ENCODE data around the gene LAMTOR3.

LAMTOR3 gene

DNA sequence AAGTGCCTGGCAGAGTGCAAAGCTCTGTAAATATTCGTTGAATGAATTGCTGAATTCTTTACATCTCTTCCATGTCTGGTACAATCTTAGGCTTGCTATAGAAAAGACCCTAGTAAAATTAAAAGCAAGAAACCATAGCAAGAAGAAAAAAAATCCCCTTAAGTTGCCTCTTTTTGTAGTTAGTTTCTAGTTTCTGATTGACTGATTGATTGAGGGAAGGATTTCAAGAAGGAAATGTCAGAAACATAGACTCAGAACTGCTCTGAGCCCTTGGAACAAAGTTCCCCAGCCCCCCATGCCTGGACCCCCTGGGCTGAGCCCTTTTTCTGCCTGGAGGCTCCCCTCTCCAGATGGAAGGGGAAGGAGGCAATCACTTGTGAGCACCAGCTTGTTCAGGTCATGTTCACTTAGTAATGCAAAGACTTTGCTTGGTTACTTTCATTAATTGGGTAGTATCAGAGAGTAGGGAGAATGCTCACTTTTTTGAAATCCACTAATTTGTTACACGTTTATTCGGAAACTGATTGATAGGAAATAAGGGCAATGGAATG is 42.0 kb downstream of the LAMTOR3 start:
- Histone ChIP-seq H3K27ac (ENCODE audit: insufficient read depth, low read depth, low read length, poor library complexity, severe bottlenecking) (no peak overlapping the region), H3K36me3 (ENCODE audit: control insufficient read depth, insufficient read depth, low read length) (no peaks in the 10 kb centered on the region)

DNA sequence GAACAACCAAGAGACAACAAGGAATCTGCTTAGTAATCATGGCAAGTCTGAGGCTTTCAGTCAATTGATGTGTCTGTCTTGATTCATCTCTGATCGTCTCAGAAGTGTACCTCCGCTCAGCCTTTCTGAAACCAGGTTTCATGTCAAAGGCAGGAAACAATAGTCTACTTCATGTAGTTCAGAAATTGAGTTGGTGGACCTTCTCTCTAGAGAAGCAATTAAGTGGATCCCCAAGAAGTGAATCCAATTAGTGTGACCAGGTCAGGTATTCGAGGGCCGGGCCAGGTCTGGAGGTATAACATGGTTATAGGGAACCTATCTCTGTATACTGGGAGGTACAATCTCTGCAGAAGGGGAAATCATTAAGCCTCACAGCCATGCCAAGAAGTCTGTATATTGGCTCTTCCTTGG is 45.6 kb downstream of the LAMTOR3 start:
- Histone ChIP-seq H3K4me1 (ENCODE audit: control insufficient read depth, insufficient read depth, low read length) (no peaks in the 10 kb centered on the region), H3K27me3 (ENCODE audit: control insufficient read depth, insufficient read depth, low read length, poor library complexity, severe bottlenecking) (no peaks in the 10 kb centered on the region), H3K4me3 (ENCODE audit: insufficient read depth, low read depth, low read length) (no peak overlapping the region), H3K9me3 (ENCODE audit: control insufficient read depth, low read length) (no peaks in the 10 kb centered on the region), H3K27ac (ENCODE audit: insufficient read depth, low read depth, low read length, poor library complexity, severe bottlenecking) (no peak overlapping the region), H3K36me3 (ENCODE audit: control insufficient read depth, insufficient read depth, low read length) (no peaks in the 10 kb centered on the region)
- 95 to 96% methylated on average over 4 of the region's 4 CpGs for WGBS, 2 experiments

More for the DNA sequence above, 42.0 kb downstream of the LAMTOR3 start:
- WGBS, 2 experiments, result 96 to 100% methylated on average over 3 of the region's 3 CpGs
- Histone ChIP-seq H3K4me3 (ENCODE audit: insufficient read depth, low read depth, low read length) (no peak overlapping the region), H3K9me3 (ENCODE audit: control insufficient read depth, low read length) (no peaks in the 10 kb centered on the region), H3K4me1 (ENCODE audit: control insufficient read depth, insufficient read depth, low read length) (no peaks in the 10 kb centered on the region), H3K27me3 (ENCODE audit: control insufficient read depth, insufficient read depth, low read length, poor library complexity, severe bottlenecking) (no peaks in the 10 kb centered on the region)

DNA sequence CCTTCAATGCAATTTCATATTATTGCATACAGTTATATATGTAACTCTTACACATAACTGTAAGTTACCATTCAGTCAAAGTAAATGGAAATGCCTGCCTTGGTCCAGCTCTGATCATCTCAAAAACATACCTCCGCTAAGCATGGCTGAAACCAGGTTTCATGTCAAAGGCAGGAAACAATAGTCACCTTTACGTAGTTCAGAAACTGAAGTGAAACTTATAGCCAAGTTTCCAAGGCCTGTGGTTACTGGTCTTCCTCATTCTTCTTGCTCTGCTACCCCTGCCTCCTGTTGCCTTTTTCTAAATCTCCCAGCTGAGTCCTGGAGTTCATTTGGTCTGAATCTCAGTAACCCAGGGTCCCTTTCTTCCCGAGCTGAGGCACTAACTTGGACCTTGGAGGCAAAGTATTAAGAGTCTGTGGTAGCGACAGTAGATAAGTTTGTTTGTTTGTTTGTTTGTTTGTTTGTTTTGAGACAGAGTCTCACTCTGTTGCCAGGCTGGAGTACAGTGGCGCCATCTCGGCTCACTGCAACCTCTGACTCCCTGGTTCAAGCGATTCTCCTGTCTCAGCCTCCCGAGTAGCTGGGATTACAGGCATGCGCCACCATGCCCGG is 46.8 kb downstream of the LAMTOR3 start:
- Histone ChIP-seq H3K36me3 (ENCODE audit: control insufficient read depth, insufficient read depth, low read length) (no peaks in the 10 kb centered on the region), H3K4me3 (ENCODE audit: insufficient read depth, low read depth, low read length) (no peak overlapping the region), H3K9me3 (ENCODE audit: control insufficient read depth, low read length) (no peaks in the 10 kb centered on the region), H3K27me3 (ENCODE audit: control insufficient read depth, insufficient read depth, low read length, poor library complexity, severe bottlenecking) (no peaks in the 10 kb centered on the region), H3K27ac (ENCODE audit: insufficient read depth, low read depth, low read length, poor library complexity, severe bottlenecking) (no peak overlapping the region), H3K4me1 (ENCODE audit: control insufficient read depth, insufficient read depth, low read length) (no peaks in the 10 kb centered on the region)
- 83 to 85% methylated on average over 10 of the region's 10 CpGs for WGBS, 2 experiments

DNA sequence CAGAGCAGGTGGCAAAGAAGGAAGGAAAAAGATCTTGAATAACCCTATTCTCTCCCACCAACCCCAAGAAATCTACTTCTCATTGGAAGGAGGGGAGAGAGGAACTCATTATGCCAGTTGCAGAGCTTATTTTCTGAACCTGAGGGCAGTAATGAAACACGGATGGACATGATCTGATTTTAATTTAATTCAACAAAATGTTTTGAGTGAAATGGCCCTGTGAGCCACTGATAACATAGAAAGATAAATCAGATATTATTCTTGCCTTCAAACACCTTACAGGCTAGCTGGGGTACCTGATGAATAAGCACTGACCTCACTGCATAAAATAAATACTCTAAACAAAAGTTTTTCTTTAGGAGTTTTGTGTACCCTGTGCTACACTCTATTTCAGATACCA is 47.3 kb downstream of the LAMTOR3 start:
- Histone ChIP-seq H3K4me1 (ENCODE audit: control insufficient read depth, insufficient read depth, low read length) (no peaks in the 10 kb centered on the region), H3K27ac (ENCODE audit: insufficient read depth, low read depth, low read length, poor library complexity, severe bottlenecking) (no peak overlapping the region), H3K27me3 (ENCODE audit: control insufficient read depth, insufficient read depth, low read length, poor library complexity, severe bottlenecking) (no peaks in the 10 kb centered on the region), H3K4me3 (ENCODE audit: insufficient read depth, low read depth, low read length) (no peak overlapping the region), H3K36me3 (ENCODE audit: control insufficient read depth, insufficient read depth, low read length) (no peaks in the 10 kb centered on the region), H3K9me3 (ENCODE audit: control insufficient read depth, low read length) (no peaks in the 10 kb centered on the region)
- WGBS, 2 experiments, result 93 to 100% methylated on average over 1 of the region's 1 CpG

DNA sequence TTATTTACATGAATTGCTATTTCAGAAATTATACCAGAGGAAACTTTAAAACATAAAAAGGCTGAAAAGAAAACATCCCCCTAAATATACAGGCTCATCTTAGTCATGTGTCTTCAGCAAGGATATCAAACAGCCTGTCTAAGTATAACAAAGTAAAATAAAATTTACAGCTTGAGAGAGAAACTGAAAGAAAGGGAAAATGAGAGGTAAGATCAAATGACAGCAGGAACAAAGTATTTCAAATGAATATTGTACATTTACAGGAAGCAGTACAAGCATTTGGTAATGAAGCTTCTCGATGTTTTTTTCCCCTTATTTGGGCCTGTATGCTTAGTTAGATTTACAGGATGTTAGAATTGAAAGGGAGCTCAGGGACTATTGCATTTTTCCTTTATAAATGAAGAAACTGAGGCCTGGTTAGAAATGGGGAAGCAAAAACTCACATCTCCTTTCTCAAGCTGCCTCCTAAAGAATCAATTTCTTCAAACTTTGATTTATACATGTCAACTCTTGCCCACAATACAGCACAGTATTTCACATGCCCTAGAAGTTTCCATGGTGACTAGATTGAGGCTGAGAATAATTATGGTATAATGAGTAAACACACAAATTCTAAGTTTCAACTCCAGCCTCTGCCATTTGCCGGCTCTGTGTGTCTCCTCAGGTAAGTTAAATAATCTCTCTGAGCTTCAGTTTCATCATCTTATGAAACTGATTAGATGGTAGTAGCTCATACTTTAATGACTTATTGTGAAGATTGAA is 48.3 kb downstream of the LAMTOR3 start:
- Histone ChIP-seq H3K4me1 (ENCODE audit: control insufficient read depth, insufficient read depth, low read length) (no peaks in the 10 kb centered on the region), H3K4me3 (ENCODE audit: insufficient read depth, low read depth, low read length) (no peak overlapping the region)
- 96 to 97% methylated on average over 2 of the region's 2 CpGs for WGBS, 2 experiments

DNA sequence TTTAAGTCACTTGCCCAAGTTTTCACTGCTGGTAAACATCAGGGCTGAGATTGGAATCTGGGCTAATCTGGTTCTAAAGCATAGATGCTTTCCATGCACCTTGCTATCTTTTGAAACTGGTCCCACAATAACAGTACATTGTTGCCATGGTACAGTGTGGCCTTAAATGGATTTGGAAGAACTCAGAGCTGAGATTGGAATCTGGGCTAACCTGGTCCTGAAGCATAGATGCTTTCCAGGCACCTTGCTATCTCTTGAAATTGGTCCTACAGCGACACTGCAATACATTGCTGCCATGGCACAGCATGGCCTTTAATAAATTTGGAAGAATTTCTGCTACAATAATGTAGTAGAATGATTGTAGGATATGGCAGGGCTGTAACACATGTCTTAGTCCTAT is 49.0 kb downstream of the LAMTOR3 start:
- H3K27ac ChIP-seq (ENCODE audit: insufficient read depth, low read depth, low read length, poor library complexity, severe bottlenecking), result no peak overlapping the region

More for the DNA sequence above, 48.3 kb downstream of the LAMTOR3 start:
- H3K27ac ChIP-seq (ENCODE audit: insufficient read depth, low read depth, low read length, poor library complexity, severe bottlenecking), result no peak overlapping the region
- no peaks in the 10 kb centered on the region for H3K36me3 ChIP-seq (ENCODE audit: control insufficient read depth, insufficient read depth, low read length)
- H3K27me3 ChIP-seq (ENCODE audit: control insufficient read depth, insufficient read depth, low read length, poor library complexity, severe bottlenecking), result no peaks in the 10 kb centered on the region
- H3K9me3 ChIP-seq (ENCODE audit: control insufficient read depth, low read length), result no peaks in the 10 kb centered on the region

DNA sequence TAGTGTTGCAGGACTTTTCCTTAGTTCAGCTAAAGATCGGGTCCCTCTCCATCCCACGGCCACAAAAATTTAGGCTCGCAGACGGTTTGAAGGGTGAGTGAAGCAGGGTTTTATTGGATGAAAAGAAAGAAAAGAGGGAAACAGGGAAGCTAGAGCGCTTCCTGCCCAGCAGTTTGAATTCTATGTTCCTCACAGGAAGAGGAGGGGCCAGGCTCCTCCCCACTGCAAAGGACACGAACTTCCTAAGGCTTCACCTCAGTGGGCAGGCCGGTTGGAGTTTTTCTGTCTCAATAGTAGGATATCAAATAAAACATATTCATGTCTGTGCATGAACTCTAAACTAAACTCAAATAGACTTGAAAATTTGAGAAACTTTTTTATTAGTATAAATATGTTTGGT is 50.2 kb downstream of the LAMTOR3 start:
- Histone ChIP-seq H3K4me3 (ENCODE audit: insufficient read depth, low read depth, low read length) (no peak overlapping the region), H3K27ac (ENCODE audit: insufficient read depth, low read depth, low read length, poor library complexity, severe bottlenecking) (no peak overlapping the region), H3K4me1 (ENCODE audit: control insufficient read depth, insufficient read depth, low read length) (no peaks in the 10 kb centered on the region), H3K27me3 (ENCODE audit: control insufficient read depth, insufficient read depth, low read length, poor library complexity, severe bottlenecking) (no peaks in the 10 kb centered on the region), H3K9me3 (ENCODE audit: control insufficient read depth, low read length) (no peaks in the 10 kb centered on the region), H3K36me3 (ENCODE audit: control insufficient read depth, insufficient read depth, low read length) (no peaks in the 10 kb centered on the region)
- WGBS, 2 experiments, result 94 to 98% methylated on average over 5 to 7 of the region's 7 CpGs

More for the DNA sequence above, 49.0 kb downstream of the LAMTOR3 start:
- Histone ChIP-seq H3K4me3 (ENCODE audit: insufficient read depth, low read depth, low read length) (no peak overlapping the region), H3K36me3 (ENCODE audit: control insufficient read depth, insufficient read depth, low read length) (no peaks in the 10 kb centered on the region), H3K9me3 (ENCODE audit: control insufficient read depth, low read length) (no peaks in the 10 kb centered on the region), H3K27me3 (ENCODE audit: control insufficient read depth, insufficient read depth, low read length, poor library complexity, severe bottlenecking) (no peaks in the 10 kb centered on the region), H3K4me1 (ENCODE audit: control insufficient read depth, insufficient read depth, low read length) (no peaks in the 10 kb centered on the region)
- WGBS, 2 experiments, result 92 to 95% methylated on average over 1 of the region's 1 CpG

DNA sequence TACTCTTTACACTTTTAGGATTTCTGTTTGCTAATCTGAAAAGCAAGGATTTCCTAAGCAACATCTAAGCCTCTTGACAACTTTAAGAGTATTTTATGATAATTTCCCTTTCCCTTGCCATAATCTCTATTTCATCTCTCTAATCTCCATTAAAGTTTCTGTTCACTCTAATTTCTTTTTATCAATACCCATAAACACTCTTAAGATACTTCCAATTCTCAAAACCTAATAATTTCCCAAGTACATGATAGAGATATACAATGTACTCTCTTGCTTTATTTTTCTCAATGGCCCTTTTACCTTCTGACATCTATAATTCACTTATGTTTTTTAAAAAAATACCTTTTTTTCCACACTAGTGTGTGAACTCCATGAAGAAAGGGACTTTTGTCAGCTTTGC is 50.8 kb downstream of the LAMTOR3 start:
- no peaks in the 10 kb centered on the region for H3K4me1 ChIP-seq (ENCODE audit: control insufficient read depth, insufficient read depth, low read length)
- no peaks in the 10 kb centered on the region for H3K27me3 ChIP-seq (ENCODE audit: control insufficient read depth, insufficient read depth, low read length, poor library complexity, severe bottlenecking)
- H3K27ac ChIP-seq (ENCODE audit: insufficient read depth, low read depth, low read length, poor library complexity, severe bottlenecking), result no peak overlapping the region
- H3K9me3 ChIP-seq (ENCODE audit: control insufficient read depth, low read length), result no peaks in the 10 kb centered on the region
- no peak overlapping the region for H3K4me3 ChIP-seq (ENCODE audit: insufficient read depth, low read depth, low read length)
- no peaks in the 10 kb centered on the region for H3K36me3 ChIP-seq (ENCODE audit: control insufficient read depth, insufficient read depth, low read length)

DNA sequence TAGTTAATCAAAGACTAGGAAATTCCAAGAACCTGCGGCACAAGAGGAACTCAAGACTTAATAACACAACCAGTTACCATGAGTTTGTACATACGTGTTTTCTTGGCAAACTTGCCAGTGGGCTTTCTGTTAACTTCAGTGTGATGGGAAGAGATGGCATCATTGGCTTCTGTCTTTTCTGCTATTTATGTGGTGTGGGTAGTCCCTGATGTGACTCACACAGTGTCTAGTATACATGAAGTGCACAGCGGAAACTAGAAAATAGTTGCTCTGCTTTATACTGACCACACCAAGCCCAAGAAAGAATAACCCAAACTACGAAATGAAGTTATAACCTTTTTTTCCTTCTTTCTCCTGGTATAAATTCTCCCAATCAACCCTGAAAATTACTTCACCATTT is 53.1 kb downstream of the LAMTOR3 start:
- WGBS, 2 experiments, result 94% methylated on average over 4 of the region's 4 CpGs
- H3K27ac ChIP-seq (ENCODE audit: insufficient read depth, low read depth, low read length, poor library complexity, severe bottlenecking), result no peak overlapping the region
- H3K36me3 ChIP-seq (ENCODE audit: control insufficient read depth, insufficient read depth, low read length), result no peaks in the 10 kb centered on the region

DNA sequence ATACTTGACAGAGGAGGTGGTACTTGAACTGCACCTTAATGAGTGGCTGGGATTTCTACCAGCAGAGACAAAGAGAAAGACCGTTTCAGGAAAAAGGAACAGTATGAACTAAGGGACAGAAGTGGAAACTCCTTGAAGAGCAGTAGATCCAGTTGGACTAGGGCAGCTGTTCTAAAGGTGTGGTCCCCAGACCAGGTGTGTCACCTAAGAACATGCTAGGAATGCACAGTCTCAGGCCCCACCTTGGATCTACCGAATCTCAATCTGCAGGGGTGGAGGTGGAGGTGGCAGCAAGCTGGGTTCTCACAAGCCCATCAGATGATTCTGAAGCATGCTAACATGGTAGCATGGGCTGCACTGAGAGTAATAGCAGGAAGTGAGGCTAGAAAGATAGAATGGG is 55.3 kb downstream of the LAMTOR3 start:
- H3K27me3 ChIP-seq (ENCODE audit: control insufficient read depth, insufficient read depth, low read length, poor library complexity, severe bottlenecking), result no peaks in the 10 kb centered on the region
- H3K9me3 ChIP-seq (ENCODE audit: control insufficient read depth, low read length), result no peaks in the 10 kb centered on the region
- H3K36me3 ChIP-seq (ENCODE audit: control insufficient read depth, insufficient read depth, low read length), result no peaks in the 10 kb centered on the region
- H3K4me3 ChIP-seq (ENCODE audit: insufficient read depth, low read depth, low read length), result no peak overlapping the region
- H3K27ac ChIP-seq (ENCODE audit: insufficient read depth, low read depth, low read length, poor library complexity, severe bottlenecking), result no peak overlapping the region
- H3K4me1 ChIP-seq (ENCODE audit: control insufficient read depth, insufficient read depth, low read length), result no peaks in the 10 kb centered on the region
- 45 to 46% methylated on average over 2 of the region's 2 CpGs for WGBS, 2 experiments

More for the DNA sequence above, 53.1 kb downstream of the LAMTOR3 start:
- Histone ChIP-seq H3K9me3 (ENCODE audit: control insufficient read depth, low read length) (no peaks in the 10 kb centered on the region), H3K4me1 (ENCODE audit: control insufficient read depth, insufficient read depth, low read length) (no peaks in the 10 kb centered on the region), H3K4me3 (ENCODE audit: insufficient read depth, low read depth, low read length) (no peak overlapping the region), H3K27me3 (ENCODE audit: control insufficient read depth, insufficient read depth, low read length, poor library complexity, severe bottlenecking) (no peaks in the 10 kb centered on the region)

Measured in ectodermal cell (in vitro differentiated cells).